Heart right ventricle (tissue), 16 donors: ENCODE data around the gene RARG. TPM values are rescaled to one million over a fixed set of nuclear protein-coding genes. Genes with fewer than 3 reads are reported as not detected.
"Not testable (repeated sequence)": the region's sequence is repeated elsewhere in the genome, so short reads cannot be mapped to it uniquely, and the experiment has no call there.

ENCODE experiments used
- ATAC-seq, 8 donors: fragments of 200-7000 bp; cut with Tn5 transposase; one replicate each; pipeline ENCODE4 v1.9.1; 2020; ENCODE audit warnings: mild to moderate bottlenecking in 8 of 8, moderate library complexity in 8 of 8, moderate number of reproducible peaks in 1 of 8
- DNase-seq, 2 donors: peaks; one replicate each; pipeline ENCODE4 v3.0.0-alpha.2; 2020
- H3K27ac ChIP-seq, 10 donors: fragments of 200-600 bp; sonication (generic) in 2 of 10; one replicate each; pipeline versions ENCODE4 v1.5.0 to v1.8.0; 2020 to 2022; ENCODE audit warnings: mild to moderate bottlenecking in 3 of 10
- H3K27me3 ChIP-seq, 7 donors: fragments of 200-600 bp; one replicate each; pipeline ENCODE4 v1.8.0; 2021 to 2022; ENCODE audit warnings: mild to moderate bottlenecking in 2 of 7
- H3K36me3 ChIP-seq, 9 donors: fragments of 200-600 bp; sonication (generic) in 1 of 9; one replicate each; pipeline versions ENCODE4 v1.5.0 to v1.8.0; 2020 to 2022; ENCODE audit warnings: mild to moderate bottlenecking in 2 of 9
- H3K4me1 ChIP-seq, 9 donors: fragments of 200-600 bp; sonication (generic) in 1 of 9; one replicate each; pipeline versions ENCODE4 v1.5.0 to v1.8.0; 2020 to 2022; ENCODE audit warnings: mild to moderate bottlenecking in 4 of 9
- H3K4me3 ChIP-seq, 10 donors: fragments of 200-600 bp; sonication (generic) in 2 of 10; one replicate each; pipeline versions ENCODE4 v1.5.0 to v1.8.0; 2020 to 2022; ENCODE audit warnings: mild to moderate bottlenecking in 7 of 10, moderate library complexity in 2 of 10
- H3K9me3 ChIP-seq, 11 donors: fragments of 200-600 bp in 10 of 11; sonication (generic) in 2 of 11; one replicate each; pipeline versions ENCODE4 v1.5.0 to v1.8.0; 2013 to 2022; ENCODE audit warnings: mild to moderate bottlenecking in 2 of 11, control low read depth in 1 of 11, moderate library complexity in 1 of 11
- CTCF ChIP-seq, 9 donors: fragments of 200-600 bp; sonication (generic) in 2 of 9; IDR thresholded peaks; one replicate each; pipeline versions ENCODE4 v1.5.0 to v1.8.0; 2021 to 2022; ENCODE audit warnings: antibody characterized with exemption in 9 of 9, mild to moderate bottlenecking in 5 of 9, moderate library complexity in 1 of 9
- WGBS, 2 donors: extraction: QIAGEN DNeasy Blood & Tissue Kit; methylation state at CpG; one replicate each; pipeline ENCODE4 v1.1.7; 2013; ENCODE audit warnings: inconsistent platforms in 1 of 2; 5-methylcytosine and 5-hydroxymethylcytosine counted together
- intact Hi-C, 10 donors: fragments of 100-400 bp; cut with DNase I; formaldehyde crosslinking; loops; one replicate each; pipeline versions ENCODE4 v1.11.1 to v1.14.2; 2022
- polyA plus RNA-seq, 2 donors: library from polyadenylated mRNA; stranded (reverse); fragments of 200-250 nt; gene quantifications; one replicate each; pipeline ENCODE4 v1.2.3, GENCODE V29; 2013
- total RNA-seq, 10 donors: library from RNA; stranded (reverse); fragmentation: NEBNext Ultra II Directional in 3 of 10; extraction: Animal tissue kit (Norgen Biotek cat#: 25700) in 3 of 10; gene quantifications; one replicate each; pipeline versions ENCODE4 v1.2.1 to v1.2.4, GENCODE V29; 2021 to 2023
- donor health status: Arrhythmogenic right ventricular cardiomyopathy.
- donor health status: ischemic (EF 13 %, LVEDD 7.1; RV severe dilation, severe dysfunction).
- donor health status: healthy with polysubstance abuse.
- donor health status: DM: no; HTN: yes; CAD: no.
- donor health status: DM: no; HTN: no; CAD: no.
- donor health status: ischemic (EF 25% LVEDD 6.9; RV normal size, moderate dysfunction).
- donor health status: ischemic (EF 25% LVEDD 5.7; RV mildly dilated, moderate dysfunction).
- donor health status: healthy.
- donor health status: DM: yes; HTN: yes; CAD: no.
- donor health status: Ischemic cardiomyopathy.
- donor health status: ischemic (EF 35%, LVEDD 5.7; RV mildly dilated, moderate dysfunction).
- donor health status: nonischemic (EF 11% LVEDD 7.7; RV severe dilation, severe dysfunction).
- donor health status: DM: yes; HTN: yes; CAD: no.
- donor health status: PGD.
- donor health status: ischemic (EF 29% LVEDD 5.4; RV normal size, mild dysfunction).
- donor health status: nonischemic (EF 23%, LVEDD 6.1; RV moderate dilation, normal function).

Gene RARG
- total and polyA plus RNA-seq, 12 donors = 7.0 to 21.7 (median 12.8) TPM

DNA sequence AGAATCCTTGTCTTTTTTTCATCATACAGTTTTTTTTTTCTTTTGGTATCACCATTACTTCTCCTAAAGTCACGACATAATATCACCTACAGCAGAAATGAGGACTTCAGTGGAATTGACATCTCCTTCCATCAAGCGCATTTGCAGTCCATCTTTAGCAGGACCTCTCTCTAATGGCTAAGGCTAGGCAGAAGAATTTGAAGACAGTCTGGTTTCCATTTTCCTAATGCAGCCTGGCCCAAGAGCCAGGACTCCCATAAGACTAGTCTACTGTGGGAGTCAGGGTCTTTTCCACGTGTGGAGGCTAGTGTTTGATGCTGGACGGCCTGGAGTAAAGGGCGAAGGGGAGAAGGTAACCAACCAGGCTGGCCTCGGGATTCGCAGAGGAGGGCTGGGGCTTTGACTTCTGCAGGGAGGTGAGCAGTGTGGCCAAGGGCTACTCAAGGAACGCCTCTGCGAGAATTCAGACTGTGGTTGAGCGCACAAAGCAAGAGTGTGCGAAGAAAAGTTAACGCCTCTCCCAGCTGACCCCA, 52.3 kb downstream of the RARG start:
- WGBS, 2 donors = 14% methylated on average over 12 of the region's 12 CpGs
- peak; percentile 11 to 54 (median 20) for ATAC-seq

GRCh38 chr12:53178803-53179202, 53.2 kb downstream of the RARG start:
- H3K27me3 ChIP-seq, H3K4me3 ChIP-seq, H3K9me3 ChIP-seq, H3K27ac ChIP-seq, DNase-seq, ATAC-seq: not testable (repeated sequence)
- 96% methylated on average over 14 of the region's 14 CpGs for WGBS, 2 donors
- intact Hi-C loops = loop anchor here in 1 of 10 donors (10.0 kb wide), 1 partner anchor 64 kb away; no protein-coding TSS in a partner anchor
- peaks cover 18 to 51% (median 40%) of the 10 kb centered on the region in 9 donors for H3K4me1 ChIP-seq
- H3K36me3 ChIP-seq = peaks cover 0 to 23% (median 11%) of the 10 kb centered on the region in 9 donors

More for the DNA sequence above, 52.3 kb downstream of the RARG start:
- Histone ChIP-seq H3K9me3 (no peaks in the 10 kb centered on the region), H3K27ac (peak overlapping the region; percentile 84 to 97 (median 94)), H3K4me1 (peaks cover 18 to 58% (median 45%) of the 10 kb centered on the region in 9 donors), H3K27me3 (no peaks in the 10 kb centered on the region), H3K4me3 (peak overlapping the region; percentile 43 to 88 (median 78)), H3K36me3 (peaks cover 0 to 31% (median 15%) of the 10 kb centered on the region in 9 donors)
- intact Hi-C loops = loop anchor here in 1 of 10 donors (10.0 kb wide), 1 partner anchor 65 kb away; no protein-coding TSS in a partner anchor
- TF ChIP-seq CTCF (IDR thresholded peaks at IDR 0.05) = no peak
- peak in 1 of 2 donors; percentile 34 for DNase-seq

GRCh38 chr12:53177447-53177846, 54.6 kb downstream of the RARG start:
- not testable (repeated sequence) for DNase-seq, H3K4me3 ChIP-seq, H3K27me3 ChIP-seq, ATAC-seq, H3K27ac ChIP-seq, H3K9me3 ChIP-seq
- intact Hi-C loops = loop anchor here in 1 of 10 donors (10.0 kb wide), 1 partner anchor 63 kb away; no protein-coding TSS in a partner anchor
- WGBS, 2 donors = 94 to 97% methylated on average over 6 of the region's 6 CpGs
- H3K4me1 ChIP-seq = peaks cover 13 to 37% (median 27%) of the 10 kb centered on the region in 9 donors
- peaks cover 0 to 13% (median 7%) of the 10 kb centered on the region in 9 donors for H3K36me3 ChIP-seq

DNA sequence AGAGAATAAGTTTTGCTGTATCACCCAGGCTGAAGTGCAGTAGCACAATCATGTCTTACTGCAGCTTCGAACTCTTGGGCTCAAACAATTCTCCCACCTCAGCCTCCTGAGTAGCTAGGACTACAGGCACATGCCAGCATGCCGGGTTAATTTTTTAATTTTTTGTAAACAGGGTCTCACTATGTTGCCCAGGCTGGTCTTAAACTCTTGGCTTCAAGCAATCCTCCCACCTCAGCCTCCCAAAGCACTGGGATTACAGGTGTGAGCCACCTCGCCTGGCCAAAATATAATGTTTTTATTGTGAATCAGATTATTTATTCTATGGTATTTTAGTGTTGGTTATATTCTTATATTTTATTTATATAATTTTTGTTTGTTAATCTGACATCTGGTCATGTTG, 55.3 kb downstream of the RARG start:
- peaks cover 0 to 13% (median under 1%) of the 10 kb centered on the region in 9 donors for H3K36me3 ChIP-seq
- H3K27me3 ChIP-seq = no peaks in the 10 kb centered on the region
- ATAC-seq (no peak), DNase-seq (no peak)
- intact Hi-C loops = loop anchor here in 1 of 10 donors (10.0 kb wide), 1 partner anchor 62 kb away; no protein-coding TSS in a partner anchor
- peaks cover 6 to 30% (median 20%) of the 10 kb centered on the region in 9 donors for H3K4me1 ChIP-seq
- H3K9me3 ChIP-seq = no peaks in the 10 kb centered on the region
- no peak for TF ChIP-seq CTCF (IDR thresholded peaks at IDR 0.05)
- no peak overlapping the region for H3K27ac ChIP-seq
- WGBS, 2 donors = 98 to 99% methylated on average over 3 of the region's 3 CpGs
- H3K4me3 ChIP-seq = no peak overlapping the region

- Histone ChIP-seq H3K27me3 (no peaks in the 10 kb centered on the region), H3K4me3 (no peak overlapping the region), H3K27ac (peak overlapping the region in 1 of 10 donors; percentile 54), H3K4me1 (peaks cover 0 to 21% (median 13%) of the 10 kb centered on the region in 9 donors), H3K9me3 (no peaks in the 10 kb centered on the region), H3K36me3 (peaks cover 0 to 29% (median 5%) of the 10 kb centered on the region in 9 donors)
- intact Hi-C loops = loop anchor here in 1 of 10 donors (10.0 kb wide), 1 partner anchor 60 kb away; no protein-coding TSS in a partner anchor
- 89 to 93% methylated on average over 4 of the region's 4 CpGs for WGBS, 2 donors
- TF ChIP-seq CTCF (IDR thresholded peaks at IDR 0.05) = peak in 3 of 9 donors; percentile 16 to 30 (median 28)
- ATAC-seq (peak in 2 of 8 donors; percentile 30 to 33), DNase-seq (no peak)
These were observed 57.0 kb downstream of the RARG start for GRCh38 chr12:53174881-53175491.
